A549 (cell line): ENCODE measurements around the gene IL6R.

ENCODE experiments used
- CBX8 ChIP-seq: fragments of 200-600 bp; sonication (generic); IDR thresholded peaks from 2 replicates; pipeline ENCODE4 v1.6.1; 2016
- CHD4 ChIP-seq: fragments of 200-600 bp; sonication (generic); IDR thresholded peaks from 2 replicates; pipeline ENCODE4 v1.6.1; 2016; ENCODE audit warnings: antibody characterized with exemption, mild to moderate bottlenecking, borderline replicate concordance
- POLR2A ChIP-seq: IDR thresholded peaks from 2 replicates; pipeline ENCODE4 v1.6.1; 2012; ENCODE audit warnings: mild to moderate bottlenecking, low read length
- TF ChIP-seq, protein P1 (sequence below): fragments of >200 bp; sonication (Bioruptor Twin); formaldehyde crosslinking; IDR thresholded peaks from 3 replicates; pipeline ENCODE4 v1.5.1; 2016
- TF ChIP-seq, protein P2 (sequence below): fragments of 250-450 bp; sonication (Bioruptor Pico); IDR thresholded peaks from 2 replicates; pipeline ENCODE4 v1.5.0; 2021; ENCODE audit warnings: mild to moderate bottlenecking, moderate library complexity, borderline replicate concordance

DNA sequence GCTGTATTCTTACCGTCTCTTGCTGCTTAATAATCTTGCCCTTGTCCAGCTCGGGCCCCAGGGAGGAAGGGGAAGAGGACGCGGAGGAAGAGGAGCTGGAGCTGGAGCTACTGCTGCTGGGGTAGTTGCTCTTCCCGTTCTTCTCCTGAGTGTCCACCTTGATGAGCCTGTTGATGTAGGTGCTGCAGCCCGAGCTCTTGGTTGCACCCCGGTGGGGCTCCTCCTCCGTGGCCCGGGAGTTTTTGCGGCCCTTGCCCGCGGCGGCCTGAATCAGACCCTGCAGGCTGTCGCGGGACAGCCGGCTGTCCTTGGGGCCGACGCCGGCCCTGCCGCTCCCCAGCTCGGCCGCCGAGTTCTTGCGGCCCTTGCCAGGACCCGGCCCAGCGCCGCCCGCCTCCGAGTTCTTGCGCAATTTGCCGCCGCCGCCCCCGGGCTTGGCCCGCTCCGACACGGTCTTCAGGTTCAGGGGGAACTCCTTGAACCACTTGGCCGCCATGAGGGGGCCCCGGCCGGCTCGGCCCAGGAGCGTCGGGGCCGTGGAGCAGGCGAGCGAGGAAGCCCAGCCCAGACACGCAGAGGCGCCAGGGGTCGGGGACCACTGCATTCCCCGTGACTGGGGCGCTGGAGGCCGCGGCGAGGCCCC is 96.4 kb downstream of the IL6R start:
- TF ChIP-seq, protein P1, sequence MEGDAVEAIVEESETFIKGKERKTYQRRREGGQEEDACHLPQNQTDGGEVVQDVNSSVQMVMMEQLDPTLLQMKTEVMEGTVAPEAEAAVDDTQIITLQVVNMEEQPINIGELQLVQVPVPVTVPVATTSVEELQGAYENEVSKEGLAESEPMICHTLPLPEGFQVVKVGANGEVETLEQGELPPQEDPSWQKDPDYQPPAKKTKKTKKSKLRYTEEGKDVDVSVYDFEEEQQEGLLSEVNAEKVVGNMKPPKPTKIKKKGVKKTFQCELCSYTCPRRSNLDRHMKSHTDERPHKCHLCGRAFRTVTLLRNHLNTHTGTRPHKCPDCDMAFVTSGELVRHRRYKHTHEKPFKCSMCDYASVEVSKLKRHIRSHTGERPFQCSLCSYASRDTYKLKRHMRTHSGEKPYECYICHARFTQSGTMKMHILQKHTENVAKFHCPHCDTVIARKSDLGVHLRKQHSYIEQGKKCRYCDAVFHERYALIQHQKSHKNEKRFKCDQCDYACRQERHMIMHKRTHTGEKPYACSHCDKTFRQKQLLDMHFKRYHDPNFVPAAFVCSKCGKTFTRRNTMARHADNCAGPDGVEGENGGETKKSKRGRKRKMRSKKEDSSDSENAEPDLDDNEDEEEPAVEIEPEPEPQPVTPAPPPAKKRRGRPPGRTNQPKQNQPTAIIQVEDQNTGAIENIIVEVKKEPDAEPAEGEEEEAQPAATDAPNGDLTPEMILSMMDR, result no peak
- TF ChIP-seq CHD4, result no peak
- no peak for TF ChIP-seq POLR2A
- TF ChIP-seq CBX8, result no peak
- TF ChIP-seq, protein P2, sequence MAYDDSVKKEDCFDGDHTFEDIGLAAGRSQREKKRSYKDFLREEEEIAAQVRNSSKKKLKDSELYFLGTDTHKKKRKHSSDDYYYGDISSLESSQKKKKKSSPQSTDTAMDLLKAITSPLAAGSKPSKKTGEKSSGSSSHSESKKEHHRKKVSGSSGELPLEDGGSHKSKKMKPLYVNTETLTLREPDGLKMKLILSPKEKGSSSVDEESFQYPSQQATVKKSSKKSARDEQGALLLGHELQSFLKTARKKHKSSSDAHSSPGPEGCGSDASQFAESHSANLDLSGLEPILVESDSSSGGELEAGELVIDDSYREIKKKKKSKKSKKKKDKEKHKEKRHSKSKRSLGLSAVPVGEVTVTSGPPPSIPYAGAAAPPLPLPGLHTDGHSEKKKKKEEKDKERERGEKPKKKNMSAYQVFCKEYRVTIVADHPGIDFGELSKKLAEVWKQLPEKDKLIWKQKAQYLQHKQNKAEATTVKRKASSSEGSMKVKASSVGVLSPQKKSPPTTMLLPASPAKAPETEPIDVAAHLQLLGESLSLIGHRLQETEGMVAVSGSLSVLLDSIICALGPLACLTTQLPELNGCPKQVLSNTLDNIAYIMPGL (CRISPR knock-in tag), result no peak
